Effector memory CD8-positive, alpha-beta T cell (primary cell): Measurements from ENCODE around the gene GPHA2.

Source experiments
- ATAC-seq: fragments of 150-1000 bp; cut with Tn5 transposase; replicated peaks from 2 replicates; pipeline ENCODE4 v1.10.0; 2021; ENCODE audit warnings: mild to moderate bottlenecking, moderate library complexity
- DNase-seq, 3 experiments: peaks; one replicate each; pipeline ENCODE4 v3.0.0; 2021
- H3K27ac Mint-ChIP-seq, 2 donors: one replicate each; pipeline ENCODE4 v1.8.0; 2022; ENCODE audit warnings: mild to moderate bottlenecking in 2 of 2, mixed read lengths in 2 of 2, moderate library complexity in 2 of 2
- H3K27me3 Mint-ChIP-seq, 2 donors: one replicate each; pipeline ENCODE4 v1.8.0; 2022; ENCODE audit warnings: mixed read lengths in 2 of 2
- H3K36me3 Mint-ChIP-seq: one replicate; pipeline ENCODE4 v1.8.0; 2022; ENCODE audit warnings: mild to moderate bottlenecking, moderate library complexity, mixed read lengths; ENCODE audit not compliant: insufficient read depth
- H3K4me1 Mint-ChIP-seq, 2 donors: one replicate each; pipeline ENCODE4 v1.8.0; 2022; ENCODE audit warnings: low read depth in 2 of 2, mixed read lengths in 2 of 2
- H3K4me3 Mint-ChIP-seq, 2 donors: one replicate each; pipeline ENCODE4 v1.8.0; 2022; ENCODE audit warnings: mild to moderate bottlenecking in 2 of 2, mixed read lengths in 2 of 2, moderate library complexity in 2 of 2
- H3K9me3 Mint-ChIP-seq, 2 donors: one replicate each; pipeline ENCODE4 v1.8.0; 2022; ENCODE audit warnings: mixed read lengths in 2 of 2

GPHA2 gene

GRCh38 chr11:64911689-64912088, 24.0 kb downstream of the GPHA2 start:
- Mint-ChIP-seq H3K36me3 (peaks cover 91% of the 10 kb centered on the region), H3K4me3 (peak overlapping the region in 1 of 2 donors; percentile 22), H3K27ac (peak overlapping the region in 1 of 2 donors; percentile 71), H3K9me3 (no peaks in the 10 kb centered on the region), H3K4me1 (peaks cover 13% of the 10 kb centered on the region in 2 donors), H3K27me3 (no peaks in the 10 kb centered on the region)
- ATAC-seq: no peak
- no peak for DNase-seq

GRCh38 chr11:64911142-64911541, 24.6 kb downstream of the GPHA2 start:
- ATAC-seq (no peak), DNase-seq (no peak)
- Mint-ChIP-seq H3K27me3 (no peaks in the 10 kb centered on the region), H3K4me3 (no peak overlapping the region), H3K4me1 (peaks cover 7 to 8% of the 10 kb centered on the region in 2 donors), H3K27ac (peak overlapping the region in 1 of 2 donors; percentile 65), H3K36me3 (peaks cover 90% of the 10 kb centered on the region), H3K9me3 (no peaks in the 10 kb centered on the region)

- Mint-ChIP-seq H3K27me3 (no peaks in the 10 kb centered on the region), H3K9me3 (no peaks in the 10 kb centered on the region), H3K4me1 (peaks cover 3% of the 10 kb centered on the region in 2 donors), H3K4me3 (no peak overlapping the region), H3K36me3 (peaks cover 91% of the 10 kb centered on the region), H3K27ac (peak overlapping the region in 1 of 2 donors; percentile 65)
- DNase-seq (no peak), ATAC-seq (no peak)
These were observed 25.1 kb downstream of the GPHA2 start for GRCh38 chr11:64910451-64911093.

- Mint-ChIP-seq H3K36me3 (peaks cover 93% of the 10 kb centered on the region), H3K4me1 (peaks cover 3% of the 10 kb centered on the region in 2 donors), H3K27ac (no peak overlapping the region), H3K27me3 (no peaks in the 10 kb centered on the region), H3K4me3 (no peak overlapping the region), H3K9me3 (no peaks in the 10 kb centered on the region)
- DNase-seq (no peak), ATAC-seq (no peak)
These were observed 25.9 kb downstream of the GPHA2 start for GRCh38 chr11:64909653-64910343.

- ATAC-seq: no peak
- H3K36me3 Mint-ChIP-seq: peaks cover 96% of the 10 kb centered on the region
- no peaks in the 10 kb centered on the region for H3K27me3 Mint-ChIP-seq
These were observed 26.9 kb downstream of the GPHA2 start for GRCh38 chr11:64908766-64909165.

GRCh38 chr11:64906314-64906635, 29.4 kb downstream of the GPHA2 start:
- Mint-ChIP-seq H3K4me1 (peaks cover 4 to 7% of the 10 kb centered on the region in 2 donors), H3K36me3 (peaks cover 93% of the 10 kb centered on the region), H3K27ac (peak overlapping the region in 1 of 2 donors; percentile 80)

More at GRCh38 chr11:64908766-64909165, 26.9 kb downstream of the GPHA2 start:
- H3K27ac Mint-ChIP-seq: peak overlapping the region in 1 of 2 donors; percentile 51
- no peak for DNase-seq
- H3K4me3 Mint-ChIP-seq: peak overlapping the region in 1 of 2 donors; percentile 41
- H3K4me1 Mint-ChIP-seq: peaks cover 0 to 2% of the 10 kb centered on the region in 2 donors
- H3K9me3 Mint-ChIP-seq: no peaks in the 10 kb centered on the region

GRCh38 chr11:64905516-64906313, 30.0 kb downstream of the GPHA2 start:
- no peaks in the 10 kb centered on the region for H3K27me3 Mint-ChIP-seq

More at GRCh38 chr11:64906314-64906635, 29.4 kb downstream of the GPHA2 start:
- Mint-ChIP-seq H3K4me3 (no peak overlapping the region), H3K9me3 (no peaks in the 10 kb centered on the region), H3K27me3 (no peaks in the 10 kb centered on the region)
- DNase-seq (no peak), ATAC-seq (no peak)

GRCh38 chr11:64903291-64903833, 32.3 kb downstream of the GPHA2 start:
- Mint-ChIP-seq H3K27me3 (no peaks in the 10 kb centered on the region), H3K4me1 (peaks cover 9 to 12% of the 10 kb centered on the region in 2 donors), H3K27ac (peak overlapping the region in 1 of 2 donors; percentile 38), H3K4me3 (no peak overlapping the region), H3K36me3 (peaks cover 94% of the 10 kb centered on the region), H3K9me3 (no peaks in the 10 kb centered on the region)
- DNase-seq: no peak
- ATAC-seq: no peak

More at GRCh38 chr11:64905516-64906313, 30.0 kb downstream of the GPHA2 start:
- Mint-ChIP-seq H3K36me3 (peaks cover 93% of the 10 kb centered on the region), H3K9me3 (no peaks in the 10 kb centered on the region), H3K27ac (peak overlapping the region in 1 of 2 donors; percentile 80), H3K4me1 (peaks cover 4 to 7% of the 10 kb centered on the region in 2 donors), H3K4me3 (no peak overlapping the region)
- ATAC-seq (peak; percentile 6), DNase-seq (no peak)

GRCh38 chr11:64902102-64902900, 33.4 kb downstream of the GPHA2 start:
- H3K36me3 Mint-ChIP-seq: peaks cover 94% of the 10 kb centered on the region
- ATAC-seq: no peak
- H3K27me3 Mint-ChIP-seq: no peaks in the 10 kb centered on the region
- H3K9me3 Mint-ChIP-seq: no peaks in the 10 kb centered on the region
- DNase-seq: no peak
- peak overlapping the region; percentile 64 to 79 for H3K27ac Mint-ChIP-seq
- peaks cover 9 to 12% of the 10 kb centered on the region in 2 donors for H3K4me1 Mint-ChIP-seq
- peak overlapping the region in 1 of 2 donors; percentile 19 for H3K4me3 Mint-ChIP-seq

- Mint-ChIP-seq H3K27ac (peak overlapping the region; percentile 64 to 79), H3K27me3 (no peaks in the 10 kb centered on the region), H3K4me1 (peaks cover 10 to 15% of the 10 kb centered on the region in 2 donors), H3K36me3 (peaks cover 96% of the 10 kb centered on the region), H3K4me3 (no peak overlapping the region), H3K9me3 (no peaks in the 10 kb centered on the region)
- ATAC-seq (no peak), DNase-seq (no peak)
These were observed 34.9 kb downstream of the GPHA2 start for GRCh38 chr11:64900774-64901173.

GRCh38 chr11:64900263-64900678, 35.4 kb downstream of the GPHA2 start:
- Mint-ChIP-seq H3K4me1 (peaks cover 14 to 19% of the 10 kb centered on the region in 2 donors), H3K27ac (peak overlapping the region; percentile 64 to 79), H3K4me3 (peak overlapping the region; percentile 1 to 55), H3K9me3 (no peaks in the 10 kb centered on the region), H3K27me3 (no peaks in the 10 kb centered on the region), H3K36me3 (peaks cover 96% of the 10 kb centered on the region)
- peak; percentile 87 for ATAC-seq
- DNase-seq: peak in 2 of 3 experiments; percentile 55 to 59

- Mint-ChIP-seq H3K9me3 (no peaks in the 10 kb centered on the region), H3K4me1 (peaks cover 18 to 19% of the 10 kb centered on the region in 2 donors), H3K27ac (peak overlapping the region; percentile 64 to 73), H3K4me3 (no peak overlapping the region), H3K27me3 (no peaks in the 10 kb centered on the region), H3K36me3 (peaks cover 98% of the 10 kb centered on the region)
- DNase-seq (no peak), ATAC-seq (no peak)
These were observed 37.2 kb downstream of the GPHA2 start for GRCh38 chr11:64898541-64898940.
